Right atrium auricular region (tissue), 2 donors: Measurements from ENCODE around the gene DAP3. TPM values are rescaled to one million over a fixed set of nuclear protein-coding genes. Genes with fewer than 3 reads are reported as not detected.
"Not testable (repeated sequence)": the region's sequence is repeated elsewhere in the genome, so short reads cannot be mapped to it uniquely, and the experiment has no call there.

Source experiments
- DNase-seq: peaks from one replicate; pipeline ENCODE4 v3.0.0-alpha.2; 2019; ENCODE audit warnings: low spot score
- H3K27ac ChIP-seq, 2 donors: fragments of 200-600 bp; sonication (generic); 1 replicate in 1 of 2; 2 replicates in 1 of 2; pipeline ENCODE4 v1.5.1; 2016 to 2019
- H3K27me3 ChIP-seq, 2 donors: fragments of 200-600 bp; sonication (generic); one replicate each; pipeline versions ENCODE4 v1.5.1 to v1.6.0; 2017 to 2019
- H3K36me3 ChIP-seq: fragments of 200-600 bp; sonication (generic); one replicate; pipeline ENCODE4 v1.5.1; 2016
- H3K4me1 ChIP-seq, 2 donors: fragments of 200-600 bp; sonication (generic); one replicate each; pipeline versions ENCODE4 v1.5.1 to v1.6.0; 2017 to 2019
- H3K4me3 ChIP-seq, 2 donors: fragments of 200-600 bp; sonication (generic); 1 replicate in 1 of 2; 2 replicates in 1 of 2; pipeline ENCODE4 v1.5.1; 2017 to 2019; ENCODE audit warnings: mild to moderate bottlenecking in 1 of 2, moderate library complexity in 1 of 2
- H3K9me3 ChIP-seq, 2 donors: fragments of 200-600 bp; sonication (generic); one replicate each; pipeline ENCODE4 v1.5.1; 2019
- total RNA-seq, 2 donors: library from RNA; depleted of rRNA; stranded (reverse); fragments of >200 nt; gene quantifications; one replicate each; pipeline ENCODE4 v1.1.0, GENCODE V29; 2016
- TF ChIP-seq, protein P1 (sequence below), 2 donors: fragments of 200-600 bp; sonication (generic); IDR thresholded peaks; one replicate each; pipeline ENCODE4 v1.5.1; 2019; ENCODE audit warnings: antibody characterized with exemption in 2 of 2

Gene DAP3
- total RNA-seq, 2 donors from 2014 or later = 76.8 to 120 TPM

DNA sequence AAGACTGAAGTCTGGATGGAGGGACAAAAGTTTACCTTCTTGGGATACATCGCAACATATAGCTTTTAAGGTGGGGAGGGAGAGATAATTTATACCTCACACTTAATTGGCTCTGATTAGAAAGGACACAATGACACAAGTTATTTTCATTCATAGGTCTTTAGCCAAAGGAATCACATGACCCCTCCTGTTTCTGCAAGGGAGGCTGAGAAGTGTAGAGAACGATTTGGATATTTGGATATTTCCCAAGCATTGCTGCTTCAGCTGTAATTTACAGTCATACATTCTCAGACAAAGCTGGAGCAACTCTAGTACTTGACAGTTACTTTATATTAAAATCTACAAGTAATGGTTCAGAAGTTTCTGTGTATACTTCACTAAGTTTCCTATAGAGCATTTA, 24.2 kb downstream of the DAP3 start:
- H3K4me3 ChIP-seq = no peak overlapping the region
- H3K36me3 ChIP-seq = no peaks in the 10 kb centered on the region
- no peaks in the 10 kb centered on the region for H3K27me3 ChIP-seq
- no peaks in the 10 kb centered on the region for H3K9me3 ChIP-seq
- no peak overlapping the region for H3K27ac ChIP-seq
- H3K4me1 ChIP-seq = no peaks in the 10 kb centered on the region
- TF ChIP-seq, protein P1, sequence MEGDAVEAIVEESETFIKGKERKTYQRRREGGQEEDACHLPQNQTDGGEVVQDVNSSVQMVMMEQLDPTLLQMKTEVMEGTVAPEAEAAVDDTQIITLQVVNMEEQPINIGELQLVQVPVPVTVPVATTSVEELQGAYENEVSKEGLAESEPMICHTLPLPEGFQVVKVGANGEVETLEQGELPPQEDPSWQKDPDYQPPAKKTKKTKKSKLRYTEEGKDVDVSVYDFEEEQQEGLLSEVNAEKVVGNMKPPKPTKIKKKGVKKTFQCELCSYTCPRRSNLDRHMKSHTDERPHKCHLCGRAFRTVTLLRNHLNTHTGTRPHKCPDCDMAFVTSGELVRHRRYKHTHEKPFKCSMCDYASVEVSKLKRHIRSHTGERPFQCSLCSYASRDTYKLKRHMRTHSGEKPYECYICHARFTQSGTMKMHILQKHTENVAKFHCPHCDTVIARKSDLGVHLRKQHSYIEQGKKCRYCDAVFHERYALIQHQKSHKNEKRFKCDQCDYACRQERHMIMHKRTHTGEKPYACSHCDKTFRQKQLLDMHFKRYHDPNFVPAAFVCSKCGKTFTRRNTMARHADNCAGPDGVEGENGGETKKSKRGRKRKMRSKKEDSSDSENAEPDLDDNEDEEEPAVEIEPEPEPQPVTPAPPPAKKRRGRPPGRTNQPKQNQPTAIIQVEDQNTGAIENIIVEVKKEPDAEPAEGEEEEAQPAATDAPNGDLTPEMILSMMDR (IDR thresholded peaks at IDR 0.05) = no peak
- no peak for DNase-seq

DNA sequence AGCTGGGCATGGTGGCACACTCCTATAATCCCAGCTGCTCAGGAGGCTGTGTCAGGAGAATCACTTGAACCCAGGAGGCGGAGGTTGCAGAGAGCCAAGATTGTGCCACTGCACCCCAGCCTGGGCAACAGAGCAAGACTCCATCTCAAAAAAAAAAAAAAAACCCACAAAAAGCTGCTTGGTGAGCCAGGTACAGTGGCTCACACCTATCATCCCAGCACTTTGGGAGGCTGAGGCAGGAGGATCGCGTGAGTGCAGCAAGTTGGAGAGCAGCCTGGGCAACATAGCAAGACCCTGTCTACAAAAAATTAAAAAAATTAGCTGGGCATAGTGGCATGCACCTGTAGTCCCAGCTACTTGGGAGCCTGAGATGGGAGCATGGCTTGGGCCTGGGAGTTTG, 26.2 kb downstream of the DAP3 start:
- not testable (repeated sequence) for H3K4me3 ChIP-seq, H3K4me1 ChIP-seq, H3K27me3 ChIP-seq, DNase-seq, H3K36me3 ChIP-seq, H3K27ac ChIP-seq, H3K9me3 ChIP-seq

DNA sequence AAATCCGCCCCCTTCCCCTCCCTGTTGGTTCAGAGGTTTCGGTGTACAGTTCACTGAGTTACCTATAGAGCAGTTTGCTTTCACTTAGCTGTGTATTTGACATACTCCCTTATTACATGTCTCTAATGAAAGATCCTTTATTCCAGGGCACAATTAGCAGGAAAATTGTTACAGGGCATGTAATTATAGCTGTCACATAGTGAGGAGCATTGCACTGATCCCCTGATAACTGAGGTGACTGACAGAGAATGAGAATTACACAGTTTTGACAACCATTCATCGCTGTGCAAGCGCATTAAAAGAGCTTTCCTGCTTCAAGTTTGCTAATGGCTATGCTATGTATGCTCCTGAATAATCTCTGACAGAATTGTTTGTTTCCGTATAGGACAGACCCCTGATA, 26.9 kb downstream of the DAP3 start:
- H3K27me3 ChIP-seq = no peaks in the 10 kb centered on the region
- TF ChIP-seq, protein P1 (IDR thresholded peaks at IDR 0.05) = no peak
- no peaks in the 10 kb centered on the region for H3K4me1 ChIP-seq
- H3K36me3 ChIP-seq = peaks cover 8% of the 10 kb centered on the region
- no peak for DNase-seq
- no peak overlapping the region for H3K4me3 ChIP-seq
- no peaks in the 10 kb centered on the region for H3K9me3 ChIP-seq
- H3K27ac ChIP-seq = no peak overlapping the region

DNA sequence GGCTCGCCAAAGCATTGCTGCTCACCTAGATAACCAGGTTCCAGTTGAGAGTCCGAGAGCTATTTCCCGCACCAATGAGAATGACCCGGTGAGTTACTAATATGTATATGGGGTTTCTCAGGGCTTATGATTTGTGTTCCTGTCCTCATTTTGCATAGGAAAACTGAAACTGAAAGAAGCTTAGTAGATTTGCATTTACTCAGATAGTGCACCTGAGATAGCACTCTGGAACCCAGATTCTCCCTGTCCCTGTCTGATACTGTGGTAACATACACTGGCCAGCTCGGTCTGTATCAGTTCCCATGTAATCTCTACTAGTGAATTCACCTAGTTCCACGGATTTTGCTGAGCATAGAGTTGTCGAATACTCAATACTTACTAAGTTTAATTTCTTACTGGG, 28.1 kb downstream of the DAP3 start:
- Histone ChIP-seq H3K27ac (no peak overlapping the region), H3K36me3 (peaks cover 8% of the 10 kb centered on the region), H3K4me3 (no peak overlapping the region), H3K4me1 (no peaks in the 10 kb centered on the region), H3K27me3 (no peaks in the 10 kb centered on the region), H3K9me3 (no peaks in the 10 kb centered on the region)
- TF ChIP-seq, protein P1 (IDR thresholded peaks at IDR 0.05) = no peak
- DNase-seq = no peak

DNA sequence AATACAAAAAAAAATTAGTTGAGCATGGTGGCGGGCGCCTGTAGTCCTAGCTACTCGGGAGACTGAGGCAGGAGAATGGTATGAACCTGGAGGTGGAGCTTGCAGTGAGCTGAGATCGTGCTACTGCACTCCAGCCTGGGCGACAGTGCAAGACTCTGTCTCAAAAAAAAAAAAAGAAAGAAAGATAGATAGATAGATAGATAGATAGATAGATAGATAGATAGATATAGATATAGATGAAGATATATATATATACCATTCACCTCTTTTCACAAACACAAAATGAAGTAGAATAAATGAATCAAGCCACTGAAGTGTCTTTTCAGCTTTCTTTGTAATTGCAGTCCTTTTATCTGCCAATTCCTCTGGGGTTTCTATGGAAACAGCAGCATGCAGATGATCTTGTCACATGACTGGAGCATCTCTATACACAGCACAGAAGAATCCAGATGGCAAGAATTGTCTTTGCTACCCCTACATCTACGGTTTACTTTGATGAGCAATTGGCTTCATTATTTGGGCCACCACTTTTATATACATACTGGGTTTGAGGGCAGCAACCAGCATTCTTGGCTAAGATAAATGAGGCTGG, 29.7 kb downstream of the DAP3 start:
- not testable (repeated sequence) for DNase-seq, H3K27me3 ChIP-seq, H3K27ac ChIP-seq, H3K4me3 ChIP-seq, H3K4me1 ChIP-seq, H3K9me3 ChIP-seq
- H3K36me3 ChIP-seq = peaks cover 14% of the 10 kb centered on the region

DNA sequence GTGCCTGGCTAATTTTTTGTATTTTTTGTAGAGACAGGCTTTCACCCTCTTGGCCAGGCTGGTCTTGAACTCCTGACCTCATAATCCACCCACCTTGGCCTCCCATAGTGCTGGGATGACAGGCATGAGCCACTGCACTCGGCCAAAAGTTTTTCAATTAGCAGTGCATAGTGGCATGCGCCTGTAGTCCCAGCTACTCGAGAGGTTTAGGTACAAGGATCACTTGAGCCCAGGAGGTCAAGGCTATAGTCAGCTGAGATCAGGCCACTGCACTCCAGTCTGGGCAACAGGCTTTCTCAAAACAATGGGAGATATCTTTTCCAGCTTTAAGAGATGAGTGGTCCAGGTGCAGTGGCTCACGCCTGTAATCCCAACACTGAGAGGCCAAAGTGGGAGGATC, 30.8 kb downstream of the DAP3 start:
- H3K27ac ChIP-seq = no peak overlapping the region
- H3K4me1 ChIP-seq = no peaks in the 10 kb centered on the region
- H3K36me3 ChIP-seq = peaks cover 14% of the 10 kb centered on the region
- no peak overlapping the region for H3K4me3 ChIP-seq
- H3K9me3 ChIP-seq = no peaks in the 10 kb centered on the region
- TF ChIP-seq, protein P1 (IDR thresholded peaks at IDR 0.05) = no peak
- DNase-seq = no peak
- H3K27me3 ChIP-seq = no peaks in the 10 kb centered on the region

DNA sequence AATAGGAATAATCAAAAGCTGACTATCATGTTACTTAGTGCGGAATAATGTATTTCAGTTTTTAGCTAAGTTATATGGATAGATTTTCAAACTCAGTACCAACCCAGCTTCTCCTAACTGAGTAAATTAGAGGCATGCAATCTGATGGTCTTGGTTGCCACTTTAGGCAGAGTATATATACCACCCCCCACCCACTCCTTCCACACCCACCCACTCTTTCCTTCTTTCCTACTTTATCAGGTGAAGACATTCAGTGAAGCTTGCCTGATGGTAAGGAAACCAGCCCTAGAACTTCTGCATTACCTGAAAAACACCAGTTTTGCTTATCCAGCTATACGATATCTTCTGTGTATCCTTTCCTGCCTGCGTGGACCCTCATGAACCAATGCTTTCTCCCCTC, 36.3 kb downstream of the DAP3 start:
- TF ChIP-seq, protein P1 (IDR thresholded peaks at IDR 0.05) = no peak
- Histone ChIP-seq H3K36me3 (peaks cover 20% of the 10 kb centered on the region), H3K27ac (no peak overlapping the region), H3K9me3 (no peaks in the 10 kb centered on the region), H3K27me3 (no peaks in the 10 kb centered on the region), H3K4me3 (no peak overlapping the region), H3K4me1 (no peaks in the 10 kb centered on the region)
- DNase-seq = no peak
